22Rv1 (cell line): ENCODE measurements around the gene CCDC85B.

Source experiments
- H3K27ac ChIP-seq: fragments of 450-650 bp; 2 replicates; pipeline ENCODE4 v1.5.1; 2017
- CTCF ChIP-seq: fragments of 450-650 bp; IDR thresholded peaks from 2 replicates; pipeline ENCODE4 v1.5.1; 2017; ENCODE audit warnings: mild to moderate bottlenecking
- ZFX ChIP-seq: fragments of 450-650 bp; IDR thresholded peaks from 2 replicates; pipeline ENCODE4 v1.6.1; 2017; ENCODE audit warnings: antibody characterized with exemption, borderline replicate concordance

Gene CCDC85B

GRCh38 chr11:65903068-65903481, 12.6 kb downstream of the CCDC85B start:
- TF ChIP-seq ZFX: no peak
- H3K27ac ChIP-seq: no peak overlapping the region

- TF ChIP-seq CTCF (no peak), ZFX (no peak)
- H3K27ac ChIP-seq: no peak overlapping the region
These were observed 13.2 kb downstream of the CCDC85B start for GRCh38 chr11:65903715-65904114.

- H3K27ac ChIP-seq: no peak overlapping the region
- TF ChIP-seq ZFX (no peak), CTCF (no peak)
These were observed 16.1 kb downstream of the CCDC85B start for GRCh38 chr11:65906602-65907001.

- H3K27ac ChIP-seq: no peak overlapping the region
- no peak for TF ChIP-seq CTCF
- TF ChIP-seq ZFX: no peak
These were observed 17.4 kb downstream of the CCDC85B start for GRCh38 chr11:65907878-65908277.

- peak overlapping the region; percentile 48 for H3K27ac ChIP-seq
These were observed 21.5 kb downstream of the CCDC85B start for GRCh38 chr11:65911682-65912568.

GRCh38 chr11:65912845-65913244, 22.4 kb downstream of the CCDC85B start:
- no peak overlapping the region for H3K27ac ChIP-seq
- TF ChIP-seq CTCF (no peak), ZFX (no peak)

More at GRCh38 chr11:65911682-65912568, 21.5 kb downstream of the CCDC85B start:
- TF ChIP-seq ZFX: no peak
- TF ChIP-seq CTCF: peak; percentile 64

- no peak for TF ChIP-seq CTCF
- TF ChIP-seq ZFX: no peak
- no peak overlapping the region for H3K27ac ChIP-seq
These were observed 24.8 kb downstream of the CCDC85B start for GRCh38 chr11:65915101-65915820.
